ENCODE data around the gene TMEM8B. TPM values are rescaled to one million over a fixed set of nuclear protein-coding genes. Genes with fewer than 3 reads are reported as not detected.

The TMEM8B gene
- total RNA-seq, 1 experiment from 2014 or later: 4.6 TPM

DNA sequence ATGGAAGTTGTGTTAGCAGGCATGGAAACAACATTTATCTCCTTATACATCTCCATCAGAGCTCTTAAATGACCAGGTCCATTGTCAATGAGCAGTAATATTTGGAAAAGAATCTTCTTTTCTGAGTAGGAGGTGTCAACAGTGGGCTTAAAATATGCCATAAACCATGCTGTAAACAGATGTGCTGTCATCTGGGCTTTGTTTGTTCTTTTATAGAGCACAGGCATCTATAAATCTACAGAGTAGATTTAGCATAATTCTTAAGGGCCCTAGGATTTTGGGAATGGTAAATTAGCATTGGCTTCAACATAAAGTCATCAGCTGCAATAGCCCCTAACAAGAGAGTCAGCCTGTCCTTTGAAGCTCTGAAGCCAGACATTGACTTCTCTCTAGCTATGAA is 69.3 kb downstream of the TMEM8B start:
- Mint-ChIP-seq H3K4me1 (ENCODE audit: insufficient read depth, unreplicated experiment) (no peaks in the 10 kb centered on the region), H3K4me3 (ENCODE audit: unreplicated experiment) (no peak overlapping the region), H3K9me3 (ENCODE audit: unreplicated experiment) (no peaks in the 10 kb centered on the region), H3K27ac (ENCODE audit: low read depth, unreplicated experiment) (no peak overlapping the region), H3K27me3 (ENCODE audit: insufficient read depth, unreplicated experiment) (no peaks in the 10 kb centered on the region), H3K36me3 (ENCODE audit: insufficient read depth, unreplicated experiment) (no peaks in the 10 kb centered on the region)
- no peak for DNase-seq (ENCODE audit: unreplicated experiment)
- CTCF ChIA-PET: interaction anchor here (0.6 to 1.8 kb wide), 10 partner anchors 9 to 130 kb away, joined by 3 to 6 read pairs (median 3); no protein-coding TSS in a partner anchor
- POLR2A ChIA-PET: interaction anchor here (0.7 kb wide), 1 partner anchor 9 kb away, joined by 3 read pairs; no protein-coding TSS in a partner anchor
- intact Hi-C loops (cut with micrococcal nuclease): no loop called here
- no TSS peak for BruUV-seq (replicated peaks)
- no peak for TF ChIP-seq CTCF (IDR thresholded peaks at IDR 0.05; ENCODE audit: unreplicated experiment)

- H3K4me3 Mint-ChIP-seq (ENCODE audit: unreplicated experiment): no peak overlapping the region
- no peak for DNase-seq (ENCODE audit: unreplicated experiment)
- intact Hi-C loops (cut with micrococcal nuclease): no loop called here
- H3K4me1 Mint-ChIP-seq (ENCODE audit: insufficient read depth, unreplicated experiment): no peaks in the 10 kb centered on the region
- POLR2A ChIA-PET: interaction anchor here (0.7 to 0.8 kb wide), 2 partner anchors 8 to 92 kb away, joined by 3 read pairs; no protein-coding TSS in a partner anchor
- no peaks in the 10 kb centered on the region for H3K9me3 Mint-ChIP-seq (ENCODE audit: unreplicated experiment)
- H3K27ac Mint-ChIP-seq (ENCODE audit: low read depth, unreplicated experiment): no peak overlapping the region
- CTCF ChIA-PET: interaction anchor here (0.6 to 1.8 kb wide), 5 partner anchors 15 to 111 kb away, joined by 3 to 4 read pairs (median 3); no protein-coding TSS in a partner anchor
- no peaks in the 10 kb centered on the region for H3K36me3 Mint-ChIP-seq (ENCODE audit: insufficient read depth, unreplicated experiment)
- TF ChIP-seq CTCF (IDR thresholded peaks at IDR 0.05; ENCODE audit: unreplicated experiment): no peak
- H3K27me3 Mint-ChIP-seq (ENCODE audit: insufficient read depth, unreplicated experiment): no peaks in the 10 kb centered on the region
- BruUV-seq (replicated peaks): no TSS peak
Measured at GRCh38 chr9:35899021-35899420, 70.0 kb downstream of the TMEM8B start.

GRCh38 chr9:35903049-35903448 is 74.0 kb downstream of the TMEM8B start:
- no peaks in the 10 kb centered on the region for H3K9me3 Mint-ChIP-seq (ENCODE audit: unreplicated experiment)
- H3K27ac Mint-ChIP-seq (ENCODE audit: low read depth, unreplicated experiment): no peak overlapping the region
- intact Hi-C loops (cut with micrococcal nuclease): loop anchor here (1.0 to 10.0 kb wide), 5 partner anchors 8 to 248 kb away; partner anchors contain the start of genes CCDC107, RMRP and SIT1
- H3K36me3 Mint-ChIP-seq (ENCODE audit: insufficient read depth, unreplicated experiment): no peaks in the 10 kb centered on the region
- CTCF ChIA-PET: interaction anchor here (0.6 to 7.8 kb wide), 26 partner anchors 8 to 237 kb away, joined by 3 to 88 read pairs (median 4); partner anchors contain the start of gene HINT2
- POLR2A ChIA-PET: interaction anchor here (0.6 to 1.7 kb wide), 9 partner anchors 8 to 120 kb away, joined by 3 to 16 read pairs (median 3); partner anchors contain the start of gene HINT2
- BruUV-seq (replicated peaks): no TSS peak
- no peak overlapping the region for H3K4me3 Mint-ChIP-seq (ENCODE audit: unreplicated experiment)
- TF ChIP-seq CTCF (IDR thresholded peaks at IDR 0.05; ENCODE audit: unreplicated experiment): peak; percentile 60
- peak; percentile 76 for DNase-seq (ENCODE audit: unreplicated experiment)
- H3K27me3 Mint-ChIP-seq (ENCODE audit: insufficient read depth, unreplicated experiment): no peaks in the 10 kb centered on the region
- H3K4me1 Mint-ChIP-seq (ENCODE audit: insufficient read depth, unreplicated experiment): peaks cover 25% of the 10 kb centered on the region

DNA sequence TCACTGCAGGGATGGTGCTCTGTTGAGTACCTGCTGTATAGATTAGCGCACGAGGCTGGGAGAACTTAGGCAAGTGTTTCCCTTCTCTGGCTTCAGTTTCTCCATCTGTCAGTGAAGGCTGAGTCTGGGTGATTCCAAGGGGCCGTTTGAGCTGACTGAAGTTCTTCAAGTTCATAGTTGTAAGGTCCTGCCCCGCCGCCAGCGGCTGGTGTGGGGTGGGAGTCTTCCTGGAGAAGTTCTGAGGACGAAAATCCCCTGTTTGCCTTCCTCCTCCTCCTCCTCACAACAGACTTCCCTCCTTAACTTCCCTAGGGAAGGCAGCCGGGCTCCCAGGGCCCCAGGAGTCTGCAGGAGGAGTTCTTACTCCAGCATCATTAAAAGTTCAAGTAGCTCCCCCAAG is 75.3 kb downstream of the TMEM8B start:
- H3K9me3 Mint-ChIP-seq (ENCODE audit: unreplicated experiment): no peaks in the 10 kb centered on the region
- no peaks in the 10 kb centered on the region for H3K27me3 Mint-ChIP-seq (ENCODE audit: insufficient read depth, unreplicated experiment)
- no peak overlapping the region for H3K27ac Mint-ChIP-seq (ENCODE audit: low read depth, unreplicated experiment)
- ChIA-PET CTCF (interaction anchor here (0.6 to 7.8 kb wide), 8 partner anchors 20 to 167 kb away, joined by 3 to 88 read pairs (median 4); no protein-coding TSS in a partner anchor), POLR2A (interaction anchor here (1.2 to 4.8 kb wide), 2 partner anchors 41 to 119 kb away, joined by 3 to 52 read pairs; no protein-coding TSS in a partner anchor)
- intact Hi-C loops (cut with micrococcal nuclease): loop anchor here (10.0 kb wide), 1 partner anchor 250 kb away; the partner anchor contains the start of genes CCDC107, RMRP and SIT1
- no peak for DNase-seq (ENCODE audit: unreplicated experiment)
- H3K36me3 Mint-ChIP-seq (ENCODE audit: insufficient read depth, unreplicated experiment): no peaks in the 10 kb centered on the region
- H3K4me3 Mint-ChIP-seq (ENCODE audit: unreplicated experiment): no peak overlapping the region
- H3K4me1 Mint-ChIP-seq (ENCODE audit: insufficient read depth, unreplicated experiment): peaks cover 37% of the 10 kb centered on the region
- TF ChIP-seq CTCF (IDR thresholded peaks at IDR 0.05; ENCODE audit: unreplicated experiment): no peak
- no TSS peak for BruUV-seq (replicated peaks)
